ENCODE results near the gene PDE4D. TPM values are rescaled to one million over a fixed set of nuclear protein-coding genes. Genes with fewer than 3 reads are reported as not detected.

The PDE4D gene
- total and polyA plus RNA-seq, 2 experiments from 2014 or later: 21.9 to 54.2 TPM

GRCh38 chr5:59115345-59115744, 778.2 kb downstream of the PDE4D start:
- peak in 1 of 2 donors; percentile 48 for DNase-seq (ENCODE audit: low read depth in 1 of 2, low spot score in 1 of 2)
- Histone ChIP-seq H3K36me3 (no peaks in the 10 kb centered on the region), H3K27ac (no peak overlapping the region), H3K9me3 (ENCODE audit: low read depth) (no peaks in the 10 kb centered on the region), H3K4me3 (no peak overlapping the region), H3K27me3 (no peaks in the 10 kb centered on the region), H3K4me1 (ENCODE audit: low read depth) (peaks cover 28% of the 10 kb centered on the region)
- no peak for TF ChIP-seq CTCF (IDR thresholded peaks at IDR 0.05; ENCODE audit: low read depth, low read length)

DNA sequence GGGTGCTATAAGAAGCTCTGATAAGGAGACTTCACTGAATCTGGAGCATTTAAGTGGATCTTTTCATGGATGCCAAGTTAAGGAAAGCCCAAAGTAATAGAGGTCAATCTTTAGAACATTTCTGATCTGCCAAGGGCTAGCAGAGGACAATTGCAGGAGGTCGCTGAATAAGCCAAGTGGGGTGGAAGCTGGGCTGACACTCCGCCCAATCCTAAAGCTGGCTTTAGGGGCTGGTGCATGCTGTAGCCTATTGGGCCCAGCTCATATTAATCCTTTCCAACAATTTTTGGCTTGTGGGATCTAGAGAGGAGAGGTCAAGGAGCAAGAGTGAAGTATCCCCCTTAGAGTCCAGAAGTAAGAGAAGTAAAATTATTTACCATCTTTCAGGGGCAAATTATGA, 784.1 kb downstream of the PDE4D start:
- no peak for TF ChIP-seq CTCF (IDR thresholded peaks at IDR 0.05; ENCODE audit: low read depth, low read length)
- H3K4me3 ChIP-seq: no peak overlapping the region
- H3K9me3 ChIP-seq (ENCODE audit: low read depth): no peaks in the 10 kb centered on the region
- DNase-seq (ENCODE audit: low read depth in 1 of 2, low spot score in 1 of 2): no peak
- no peaks in the 10 kb centered on the region for H3K36me3 ChIP-seq
- H3K27ac ChIP-seq: no peak overlapping the region
- H3K27me3 ChIP-seq: no peaks in the 10 kb centered on the region
- H3K4me1 ChIP-seq (ENCODE audit: low read depth): peaks cover 3% of the 10 kb centered on the region

DNA sequence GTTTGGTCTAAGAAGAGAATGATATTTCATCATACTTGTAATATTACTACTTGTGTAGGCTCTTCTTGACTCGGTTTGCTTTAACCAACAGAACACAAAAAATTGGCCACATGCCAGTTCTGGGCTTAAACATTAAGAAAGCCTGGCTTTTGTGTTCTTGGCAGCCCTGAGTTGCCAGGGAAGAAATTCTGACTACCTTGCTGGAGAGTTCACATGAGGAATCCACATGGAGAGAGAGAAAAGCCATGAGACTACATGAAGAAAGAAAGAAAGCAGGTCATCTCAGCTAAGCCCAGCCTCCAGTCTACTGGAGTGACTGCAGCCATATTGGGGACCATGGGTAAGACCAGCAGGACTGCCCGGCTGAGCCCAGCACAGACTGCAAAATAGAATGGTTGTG, 785.8 kb downstream of the PDE4D start:
- Histone ChIP-seq H3K27me3 (no peaks in the 10 kb centered on the region), H3K4me3 (no peak overlapping the region), H3K9me3 (ENCODE audit: low read depth) (no peaks in the 10 kb centered on the region), H3K4me1 (ENCODE audit: low read depth) (peaks cover 6% of the 10 kb centered on the region), H3K27ac (no peak overlapping the region), H3K36me3 (no peaks in the 10 kb centered on the region)
- peak in 1 of 2 donors; percentile 82 for DNase-seq (ENCODE audit: low read depth in 1 of 2, low spot score in 1 of 2)
- no peak for TF ChIP-seq CTCF (IDR thresholded peaks at IDR 0.05; ENCODE audit: low read depth, low read length)

DNA sequence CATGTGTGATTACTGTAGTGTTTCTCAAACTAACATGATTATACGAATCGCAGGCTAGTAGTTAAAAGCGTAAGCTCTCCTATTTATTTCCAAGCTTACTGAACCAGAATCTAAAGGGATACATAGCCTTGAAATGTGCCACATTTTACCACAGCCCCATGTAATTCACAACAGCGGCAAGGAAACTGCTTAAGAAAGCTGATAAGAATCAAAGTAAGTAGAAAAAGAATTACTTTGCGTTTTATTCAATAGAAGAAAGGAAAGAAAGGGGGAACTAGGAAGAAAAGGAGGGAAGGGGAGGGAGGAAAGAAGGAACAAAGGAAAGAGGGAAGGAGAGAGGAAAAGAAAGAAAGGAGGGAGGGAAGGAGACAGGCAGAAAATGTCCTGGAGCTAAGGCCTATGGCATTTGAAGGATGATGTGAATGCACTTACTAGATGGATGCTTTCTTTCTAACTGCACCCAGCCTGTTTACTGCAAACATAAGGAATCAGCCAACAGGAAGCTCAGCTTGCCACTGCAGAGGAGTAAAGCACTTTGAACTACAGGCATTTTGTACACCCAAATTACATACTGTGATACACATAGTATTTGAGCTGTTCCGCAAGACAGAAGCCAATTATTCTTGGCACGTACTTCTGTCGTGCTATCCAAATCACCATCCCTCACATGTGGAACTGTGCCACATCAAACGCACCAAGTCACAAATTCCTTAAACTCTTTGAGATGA, 789.0 kb downstream of the PDE4D start:
- no peaks in the 10 kb centered on the region for H3K27me3 ChIP-seq
- DNase-seq (ENCODE audit: low read depth in 1 of 2, low spot score in 1 of 2): peak in 1 of 2 donors; percentile 44
- no peaks in the 10 kb centered on the region for H3K9me3 ChIP-seq (ENCODE audit: low read depth)
- no peak for TF ChIP-seq CTCF (IDR thresholded peaks at IDR 0.05; ENCODE audit: low read depth, low read length)
- H3K4me3 ChIP-seq: no peak overlapping the region
- H3K4me1 ChIP-seq (ENCODE audit: low read depth): peaks cover 6% of the 10 kb centered on the region
- peak overlapping the region; percentile 25 for H3K27ac ChIP-seq
- no peaks in the 10 kb centered on the region for H3K36me3 ChIP-seq

DNA sequence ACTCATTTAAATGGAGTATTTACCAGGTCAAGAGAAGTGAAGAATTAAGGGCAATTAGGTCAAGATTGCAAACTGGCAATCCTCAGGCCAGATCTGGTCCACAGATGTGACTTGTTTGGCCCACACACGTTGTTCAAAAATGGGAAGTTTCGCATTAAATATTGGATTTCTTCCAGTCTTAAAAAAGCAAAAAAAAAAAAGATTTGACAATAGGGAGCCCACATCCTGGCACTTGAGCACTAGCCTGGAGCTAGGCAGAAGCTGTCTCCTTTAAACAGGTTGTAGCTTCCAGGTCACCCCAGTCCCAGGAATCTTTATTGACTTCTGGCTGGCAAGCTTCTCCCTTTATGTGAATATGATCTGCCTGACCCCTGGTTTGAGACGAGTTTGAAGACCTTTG, 790.2 kb downstream of the PDE4D start:
- TF ChIP-seq CTCF (IDR thresholded peaks at IDR 0.05; ENCODE audit: low read depth, low read length): no peak
- H3K9me3 ChIP-seq (ENCODE audit: low read depth): no peaks in the 10 kb centered on the region

More for the DNA sequence above, 790.2 kb downstream of the PDE4D start:
- no peak for DNase-seq (ENCODE audit: low read depth in 1 of 2, low spot score in 1 of 2)
- Histone ChIP-seq H3K4me1 (ENCODE audit: low read depth) (peaks cover 6% of the 10 kb centered on the region), H3K27me3 (no peaks in the 10 kb centered on the region), H3K4me3 (no peak overlapping the region), H3K36me3 (no peaks in the 10 kb centered on the region), H3K27ac (peak overlapping the region; percentile 24)

Data from cardiac muscle cell (in vitro differentiated cells and primary cell).